Astrocyte (in vitro differentiated cells and primary cell): Measurements from ENCODE around the gene TRIM67. TPM values are rescaled to one million over a fixed set of nuclear protein-coding genes. Genes with fewer than 3 reads are reported as not detected.

ENCODE experiments used
- DNase-seq: peaks from one replicate; pipeline ENCODE4 v3.0.0-alpha.2; 2010; ENCODE audit warnings: low read depth
- FAIRE-seq: peaks from 2 replicates; lab custom pipeline; 2011; peaks lifted over from hg19 to GRCh38; lab: Jason Lieb, UNC
- H2AFZ ChIP-seq: 2 replicates; pipeline ENCODE4 v1.6.0; 2012; ENCODE audit warnings: low read depth, low read length, inconsistent platforms
- H3K27ac ChIP-seq: 2 replicates; pipeline ENCODE4 v1.5.1; 2011; ENCODE audit warnings: low read depth, low read length, inconsistent platforms
- H3K27me3 ChIP-seq: 2 replicates; pipeline ENCODE4 v1.6.0; 2011; ENCODE audit warnings: low read length, inconsistent platforms; ENCODE audit not compliant: insufficient read depth
- H3K36me3 ChIP-seq: 2 replicates; pipeline ENCODE4 v1.5.1; 2011; ENCODE audit warnings: low read length, inconsistent platforms; ENCODE audit not compliant: insufficient read depth
- H3K4me1 ChIP-seq: 2 replicates; pipeline ENCODE4 v1.5.1; 2011; ENCODE audit warnings: low read length, inconsistent platforms; ENCODE audit not compliant: insufficient read depth
- H3K4me2 ChIP-seq: 2 replicates; pipeline ENCODE4 v1.6.0; 2012; ENCODE audit warnings: low read length, inconsistent platforms
- H3K4me3 ChIP-seq: 2 replicates; pipeline ENCODE4 v1.5.1; 2011; ENCODE audit warnings: low read depth, mild to moderate bottlenecking, low read length, inconsistent platforms; ENCODE audit not compliant: insufficient read depth
- H3K79me2 ChIP-seq: 2 replicates; pipeline ENCODE4 v1.6.0; 2012; ENCODE audit warnings: mild to moderate bottlenecking, low read length, inconsistent platforms; ENCODE audit not compliant: insufficient read depth
- H3K9ac ChIP-seq: 2 replicates; pipeline ENCODE4 v1.6.0; 2012; ENCODE audit warnings: mild to moderate bottlenecking, low read length, inconsistent platforms
- H3K9me3 ChIP-seq: 2 replicates; pipeline ENCODE4 v1.5.1; 2012; ENCODE audit warnings: low read depth, mild to moderate bottlenecking, low read length, inconsistent platforms; ENCODE audit not compliant: insufficient read depth
- H4K20me1 ChIP-seq: 2 replicates; pipeline ENCODE4 v1.6.0; 2012; ENCODE audit warnings: low read length, inconsistent platforms; ENCODE audit not compliant: insufficient read depth
- H3K27ac Mint-ChIP-seq: one replicate; pipeline ENCODE4 v1.8.0; 2021; ENCODE audit warnings: mild to moderate bottlenecking, mixed read lengths; ENCODE audit not compliant: unreplicated experiment
- H3K27me3 Mint-ChIP-seq: one replicate; pipeline ENCODE4 v1.8.0; 2021; ENCODE audit warnings: low read depth, mixed read lengths; ENCODE audit not compliant: unreplicated experiment
- H3K36me3 Mint-ChIP-seq: one replicate; pipeline ENCODE4 v1.8.0; 2021; ENCODE audit warnings: low read depth, mixed read lengths; ENCODE audit not compliant: unreplicated experiment
- H3K4me1 Mint-ChIP-seq: one replicate; pipeline ENCODE4 v1.8.0; 2021; ENCODE audit warnings: low read depth, mixed read lengths; ENCODE audit not compliant: unreplicated experiment
- H3K4me3 Mint-ChIP-seq: one replicate; pipeline ENCODE4 v1.8.0; 2021; ENCODE audit warnings: mild to moderate bottlenecking, moderate library complexity, mixed read lengths; ENCODE audit not compliant: unreplicated experiment
- H3K9me3 Mint-ChIP-seq: one replicate; pipeline ENCODE4 v1.8.0; 2021; ENCODE audit warnings: mild to moderate bottlenecking, mixed read lengths; ENCODE audit not compliant: unreplicated experiment
- CTCF ChIP-seq: IDR thresholded peaks from 2 replicates; pipeline ENCODE4 v1.5.1; 2011; ENCODE audit warnings: low read depth, mild to moderate bottlenecking, inconsistent platforms, low read length, moderate library complexity; ENCODE audit not compliant: insufficient read depth
- EZH2 ChIP-seq: IDR thresholded peaks from 2 replicates; pipeline ENCODE4 v1.6.1; 2012; ENCODE audit warnings: mild to moderate bottlenecking, low read length, inconsistent platforms; ENCODE audit not compliant: insufficient read depth
- total RNA-seq: library from RNA; stranded (reverse); gene quantifications from 2 replicates; pipeline ENCODE4 v1.2.1, GENCODE V29; 2021

The TRIM67 gene
- total RNA-seq, 1 donor from 2014 or later: 0.89 TPM

- Histone ChIP-seq H3K36me3 (no peaks in the 10 kb centered on the region), H3K27ac (no peak overlapping the region), H3K9me3 (no peaks in the 10 kb centered on the region), H4K20me1 (no peaks in the 10 kb centered on the region), H3K4me2 (no peak overlapping the region), H2AFZ (no peak overlapping the region), H3K79me2 (no peaks in the 10 kb centered on the region), H3K4me3 (no peak overlapping the region), H3K27me3 (peaks cover 25% of the 10 kb centered on the region), H3K4me1 (peaks cover 15% of the 10 kb centered on the region), H3K9ac (no peak overlapping the region)
- FAIRE-seq (no peak), DNase-seq (no peak)
- no peak for TF ChIP-seq EZH2
- no peak for TF ChIP-seq CTCF
- Mint-ChIP-seq H3K27me3 (peaks cover 34% of the 10 kb centered on the region), H3K36me3 (no peaks in the 10 kb centered on the region), H3K27ac (no peak overlapping the region), H3K4me3 (no peak overlapping the region), H3K9me3 (no peaks in the 10 kb centered on the region), H3K4me1 (peaks cover 9% of the 10 kb centered on the region)
Measured at GRCh38 chr1:231159202-231159962, 2.5 kb upstream of the TRIM67 start.

GRCh38 chr1:231159963-231160761 lies 1.7 kb upstream of the TRIM67 start:
- no peak overlapping the region for H2AFZ ChIP-seq
- H3K36me3 ChIP-seq: no peaks in the 10 kb centered on the region
- H3K4me3 ChIP-seq: no peak overlapping the region
- no peak for FAIRE-seq
- H3K27ac ChIP-seq: no peak overlapping the region
- H3K27me3 ChIP-seq: peaks cover 25% of the 10 kb centered on the region
- H3K9me3 ChIP-seq: no peaks in the 10 kb centered on the region
- Mint-ChIP-seq H3K27me3 (peaks cover 34% of the 10 kb centered on the region), H3K4me1 (peaks cover 11% of the 10 kb centered on the region), H3K4me3 (peak overlapping the region; percentile 60), H3K9me3 (no peaks in the 10 kb centered on the region), H3K27ac (no peak overlapping the region), H3K36me3 (no peaks in the 10 kb centered on the region)
- no peaks in the 10 kb centered on the region for H3K79me2 ChIP-seq
- TF ChIP-seq CTCF (no peak), EZH2 (no peak)
- no peaks in the 10 kb centered on the region for H4K20me1 ChIP-seq
- no peak overlapping the region for H3K9ac ChIP-seq
- H3K4me1 ChIP-seq: peaks cover 15% of the 10 kb centered on the region
- DNase-seq: no peak
- peak overlapping the region; percentile 94 for H3K4me2 ChIP-seq
